Measurements from ENCODE around the gene INSIG2.

GRCh38 chr2:118044854-118045253 is 43.4 kb upstream of the INSIG2 start:
- no peak for TF ChIP-seq MAX (IDR thresholded peaks at IDR 0.05)
- no peak for TF ChIP-seq USF1 (IDR thresholded peaks at IDR 0.05)
- TF ChIP-seq RAD21 (IDR thresholded peaks at IDR 0.05; ENCODE audit: low read depth): no peak
- no peak for TF ChIP-seq EP300 (IDR thresholded peaks at IDR 0.05; ENCODE audit: borderline replicate concordance)
- TF ChIP-seq CEBPB (IDR thresholded peaks at IDR 0.05): no peak
- no peak for TF ChIP-seq REST (IDR thresholded peaks at IDR 0.05; ENCODE audit: low read depth)
- TF ChIP-seq YY1 (IDR thresholded peaks at IDR 0.05; ENCODE audit: low read depth): no peak
- TF ChIP-seq EGR1 (IDR thresholded peaks at IDR 0.05): no peak
- TF ChIP-seq TEAD4 (IDR thresholded peaks at IDR 0.05): no peak
- no peak for TF ChIP-seq TAF1 (IDR thresholded peaks at IDR 0.05; ENCODE audit: low read depth)

Data from Ishikawa (cell line).